Common myeloid progenitor, CD34-positive (primary cell): Measurements from ENCODE around the gene ROPN1B.
"Not testable (repeated sequence)": the region's sequence is repeated elsewhere in the genome, so short reads cannot be mapped to it uniquely, and the experiment has no call there.

Experiments used
- CTCF ChIA-PET: fragments of 350-600 bp; sonication (Branson Sonifier 250); formaldehyde crosslinking; loops from one replicate; lab custom pipeline; 2021; ENCODE audit warnings: antibody characterized with exemption; lab: Charles Lee
- POLR2A ChIA-PET: fragments of 350-600 bp; sonication (Branson Sonifier 250); formaldehyde crosslinking; loops from one replicate; lab custom pipeline; 2021; ENCODE audit warnings: antibody characterized with exemption; lab: Charles Lee
- DNase-seq, 3 donors: peaks; one replicate each; pipeline versions ENCODE4 v3.0.0 to v3.0.0-alpha.2; 2013
- H3K27ac ChIP-seq, 2 experiments: 1 replicate in 1 of 2; 2 replicates in 1 of 2; pipeline ENCODE4 v1.7.0; 2013; ENCODE audit warnings: inconsistent platforms in 2 of 2, low read length in 2 of 2, mild to moderate bottlenecking in 2 of 2, low read depth in 1 of 2, moderate library complexity in 1 of 2; ENCODE audit not compliant: severe bottlenecking in 2 of 2, insufficient read depth in 1 of 2, poor library complexity in 1 of 2
- H3K27me3 ChIP-seq, 5 experiments: replicated peaks in 2 of 5; 1 replicate in 3 of 5; 2 replicates in 2 of 5; pipeline versions ENCODE4 v1.6.1 to v1.7.0; 2013; ENCODE audit warnings: low read length in 4 of 5, mild to moderate bottlenecking in 2 of 5, moderate library complexity in 2 of 5, inconsistent platforms in 1 of 5; ENCODE audit not compliant: insufficient read depth in 5 of 5, control insufficient read depth in 4 of 5
- H3K36me3 ChIP-seq, 4 experiments: 1 replicate in 2 of 4; 2 replicates in 2 of 4; pipeline versions ENCODE4 v1.6.1 to v1.7.0; 2013; ENCODE audit warnings: low read length in 3 of 4, control low read depth in 1 of 4, mild to moderate bottlenecking in 1 of 4; ENCODE audit not compliant: control insufficient read depth in 4 of 4, insufficient read depth in 4 of 4
- H3K4me1 ChIP-seq, 4 experiments: 1 replicate in 3 of 4; 2 replicates in 1 of 4; pipeline versions ENCODE4 v1.6.1 to v1.7.1; 2013; ENCODE audit warnings: low read length in 3 of 4, mild to moderate bottlenecking in 3 of 4, control low read depth in 1 of 4, inconsistent platforms in 1 of 4, moderate library complexity in 1 of 4; ENCODE audit not compliant: control insufficient read depth in 4 of 4, insufficient read depth in 4 of 4; ENCODE audit errors: control extremely low read depth in 1 of 4
- H3K4me3 ChIP-seq, 7 experiments: 1 replicate in 4 of 7; 2 replicates in 3 of 7; pipeline versions ENCODE4 v1.5.1 to v1.7.0; 2013; ENCODE audit warnings: mild to moderate bottlenecking in 7 of 7, low read length in 6 of 7, moderate library complexity in 6 of 7, inconsistent platforms in 2 of 7, low read depth in 2 of 7, control low read depth in 1 of 7; ENCODE audit not compliant: insufficient read depth in 4 of 7, control insufficient read depth in 1 of 7; ENCODE audit errors: extremely low read depth in 1 of 7
- H3K9me3 ChIP-seq, 5 experiments: 1 replicate in 4 of 5; 2 replicates in 1 of 5; pipeline versions ENCODE4 v1.6.1 to v1.7.1; 2013; ENCODE audit warnings: low read length in 4 of 5, mild to moderate bottlenecking in 2 of 5, inconsistent platforms in 1 of 5, low read depth in 1 of 5, moderate library complexity in 1 of 5; ENCODE audit not compliant: control insufficient read depth in 4 of 5, insufficient read depth in 2 of 5; ENCODE audit errors: control extremely low read depth in 1 of 5
- WGBS: methylation state at CpG from one replicate; pipeline ENCODE4 v1.1.5; 2013; ENCODE audit not compliant: insufficient coverage; 5-methylcytosine and 5-hydroxymethylcytosine counted together

ROPN1B gene

GRCh38 chr3:125958511-125959316 lies 10.3 kb upstream of the ROPN1B start:
- peak in 1 of 3 donors; percentile 8 for DNase-seq
- Histone ChIP-seq H3K27me3 (peaks cover 5 to 48% (median 11%) of the 10 kb centered on the region in 5 experiments), H3K9me3 (peaks cover 0 to 17% (median 3%) of the 10 kb centered on the region in 5 experiments), H3K4me3 (no peak overlapping the region), H3K27ac (no peak overlapping the region), H3K4me1 (no peaks in the 10 kb centered on the region), H3K36me3 (no peaks in the 10 kb centered on the region)
- POLR2A ChIA-PET: no interaction called here
- WGBS: 89% methylated on average over 37 of the region's 46 CpGs
- CTCF ChIA-PET: no interaction called here

- CTCF ChIA-PET: no interaction called here
- WGBS: 97% methylated on average over 37 of the region's 39 CpGs
Observed at GRCh38 chr3:125959317-125960065, 9.5 kb upstream of the ROPN1B start.

GRCh38 chr3:125960066-125960424 lies 8.9 kb upstream of the ROPN1B start:
- WGBS: 97% methylated on average over 14 of the region's 14 CpGs
- CTCF ChIA-PET: no interaction called here
- POLR2A ChIA-PET: no interaction called here
- no peak overlapping the region for H3K4me3 ChIP-seq
- peaks cover 4 to 51% (median 11%) of the 10 kb centered on the region in 5 experiments for H3K27me3 ChIP-seq
- no peak for DNase-seq
- H3K27ac ChIP-seq: no peak overlapping the region
- H3K4me1 ChIP-seq: no peaks in the 10 kb centered on the region
- peaks cover 0 to 17% (median 3%) of the 10 kb centered on the region in 5 experiments for H3K9me3 ChIP-seq
- H3K36me3 ChIP-seq: no peaks in the 10 kb centered on the region

More at GRCh38 chr3:125959317-125960065, 9.5 kb upstream of the ROPN1B start:
- no peak overlapping the region for H3K4me3 ChIP-seq
- H3K27ac ChIP-seq: no peak overlapping the region
- H3K4me1 ChIP-seq: no peaks in the 10 kb centered on the region
- POLR2A ChIA-PET: no interaction called here
- H3K9me3 ChIP-seq: peaks cover 0 to 17% (median 3%) of the 10 kb centered on the region in 5 experiments
- H3K36me3 ChIP-seq: no peaks in the 10 kb centered on the region
- no peak for DNase-seq
- peaks cover 5 to 51% (median 11%) of the 10 kb centered on the region in 5 experiments for H3K27me3 ChIP-seq

GRCh38 chr3:125960456-125961288 lies 8.3 kb upstream of the ROPN1B start:
- Histone ChIP-seq H3K9me3 (peaks cover 0 to 17% (median 3%) of the 10 kb centered on the region in 5 experiments), H3K27me3 (peaks cover 2 to 45% (median 5%) of the 10 kb centered on the region in 5 experiments), H3K4me3 (no peak overlapping the region), H3K4me1 (no peaks in the 10 kb centered on the region), H3K36me3 (no peaks in the 10 kb centered on the region), H3K27ac (no peak overlapping the region)
- WGBS: 90% methylated on average over 10 of the region's 11 CpGs
- ChIA-PET POLR2A (no interaction called here), CTCF (no interaction called here)
- DNase-seq: no peak

- H3K36me3 ChIP-seq: no peaks in the 10 kb centered on the region
- peaks cover 2 to 39% (median 5%) of the 10 kb centered on the region in 5 experiments for H3K27me3 ChIP-seq
- DNase-seq: no peak
- ChIA-PET POLR2A (no interaction called here), CTCF (no interaction called here)
- no peaks in the 10 kb centered on the region for H3K4me1 ChIP-seq
- 89% methylated on average over 5 of the region's 6 CpGs for WGBS
- H3K9me3 ChIP-seq: peaks cover 0 to 17% (median 3%) of the 10 kb centered on the region in 5 experiments
- H3K4me3 ChIP-seq: no peak overlapping the region
- H3K27ac ChIP-seq: no peak overlapping the region
Observed at GRCh38 chr3:125961289-125961589, 7.7 kb upstream of the ROPN1B start.

GRCh38 chr3:125963834-125964233 lies 5.1 kb upstream of the ROPN1B start:
- no CpG with 5 or more reads among the region's 1 CpG for WGBS
- not testable (repeated sequence) for H3K4me1 ChIP-seq

More at GRCh38 chr3:125963834-125964233, 5.1 kb upstream of the ROPN1B start:
- DNase-seq, POLR2A ChIA-PET, H3K9me3 ChIP-seq, CTCF ChIA-PET, H3K27ac ChIP-seq, H3K4me3 ChIP-seq, H3K36me3 ChIP-seq: not testable (repeated sequence)
- H3K27me3 ChIP-seq: peaks cover 0 to 22% (median 13%) of the 10 kb centered on the region in 5 experiments
